K562 (cell line): ENCODE data around the gene TJP3. TPM values are rescaled to one million over a fixed set of nuclear protein-coding genes. Genes with fewer than 3 reads are reported as not detected.

Experiments used
- ATAC-seq: fragments of 200-7000 bp; cut with Tn5 transposase; 3 replicates; pipeline ENCODE4 v1.9.1; 2020; ENCODE audit warnings: moderate library complexity
- BruUV-seq: library from RNA; stranded (reverse); fragments of 400-500 nt; replicated peaks from 2 replicates; lab custom pipeline; 2021; lab: Mats Ljungman, UMichigan
- CTCF ChIA-PET: fragments of 300-600 bp; formaldehyde crosslinking; extraction: SDS; loops from one replicate; lab custom pipeline; 2021; ENCODE audit warnings: low intra/inter-chr PET ratio; lab: Yijun Ruan, JAX
- POLR2A ChIA-PET: fragments of 300-600, 350-650 bp; sonication (Branson Sonifier 250); formaldehyde crosslinking; extraction: SDS; loops from one replicate; lab custom pipeline; 2021; ENCODE audit warnings: antibody characterized with exemption, inconsistent platforms; lab: Yijun Ruan, JAX
- DNase-seq, 4 experiments: peaks; one replicate each; pipeline versions ENCODE4 v3.0.0 to v3.0.0-alpha.2; 2011 to 2018; ENCODE audit warnings: low spot score in 3 of 4, mixed read lengths in 3 of 4; ENCODE audit errors: extremely low read depth in 1 of 4
- FAIRE-seq: peaks from 2 replicates; lab custom pipeline; 2011; peaks lifted over from hg19 to GRCh38; lab: Jason Lieb, UNC
- H2AFZ ChIP-seq: 2 replicates; pipeline ENCODE4 v1.6.0; 2011; ENCODE audit warnings: low read depth, low read length, control low read depth, inconsistent platforms
- H3K27ac ChIP-seq: fragments of 200-600 bp; 3 replicates; pipeline ENCODE4 v1.8.0; 2011; ENCODE audit warnings: low read depth, mild to moderate bottlenecking, control low read depth, inconsistent platforms, low read length, moderate library complexity, mixed read lengths; ENCODE audit errors: extremely low read depth
- H3K27me3 ChIP-seq, 2 experiments: fragments of 300-600 bp in 1 of 2; 2 replicates in 1 of 2; 3 replicates in 1 of 2; pipeline versions ENCODE4 v1.6.0 to v1.8.0; 2011; ENCODE audit warnings: inconsistent platforms in 2 of 2, low read length in 2 of 2, mild to moderate bottlenecking in 1 of 2, mixed read lengths in 1 of 2, moderate library complexity in 1 of 2; ENCODE audit not compliant: control insufficient read depth in 2 of 2, insufficient read depth in 2 of 2
- H3K36me3 ChIP-seq: fragments of 300-600 bp; 3 replicates; pipeline ENCODE4 v1.8.0; 2011; ENCODE audit warnings: mild to moderate bottlenecking, low read length, inconsistent platforms; ENCODE audit not compliant: control insufficient read depth, insufficient read depth
- H3K4me1 ChIP-seq, 2 experiments: fragments of 200-600 bp in 1 of 2; replicated peaks in 1 of 2; 2 replicates in 1 of 2; 3 replicates in 1 of 2; pipeline versions ENCODE4 v1.5.1 to v1.8.0; 2011; ENCODE audit warnings: inconsistent platforms in 2 of 2, low read length in 2 of 2, mild to moderate bottlenecking in 1 of 2, mixed read lengths in 1 of 2, moderate library complexity in 1 of 2; ENCODE audit not compliant: control insufficient read depth in 2 of 2, insufficient read depth in 2 of 2
- H3K4me2 ChIP-seq: 2 replicates; pipeline ENCODE4 v1.6.1; 2011; ENCODE audit warnings: low read length, control low read depth, inconsistent platforms, mixed read lengths; ENCODE audit not compliant: insufficient read depth
- H3K4me3 ChIP-seq: fragments of 200-600 bp; sonication (generic), shearing (Covaris generic); 2 replicates; pipeline ENCODE4 v1.5.1; 2016; ENCODE audit warnings: control low read depth, inconsistent platforms
- H3K79me2 ChIP-seq: fragments of 200-600 bp; 3 replicates; pipeline ENCODE4 v1.8.0; 2011; ENCODE audit warnings: low read length, inconsistent platforms; ENCODE audit not compliant: control insufficient read depth, insufficient read depth
- H3K9ac ChIP-seq, 2 experiments: 2 replicates each; pipeline versions ENCODE4 v1.6.0 to v1.6.1; 2011; ENCODE audit warnings: low read depth in 2 of 2, low read length in 2 of 2, control low read depth in 1 of 2, inconsistent platforms in 1 of 2, mild to moderate bottlenecking in 1 of 2, mixed read lengths in 1 of 2; ENCODE audit not compliant: insufficient read depth in 1 of 2
- H3K9me1 ChIP-seq: one replicate; pipeline ENCODE4 v1.6.0; 2011; ENCODE audit warnings: inconsistent platforms, mild to moderate bottlenecking, low read length, moderate library complexity; ENCODE audit not compliant: control insufficient read depth, insufficient read depth
- H3K9me3 ChIP-seq: replicated peaks from 2 replicates; pipeline ENCODE4 v1.5.1; 2011; ENCODE audit warnings: low read depth, low read length, inconsistent platforms; ENCODE audit not compliant: control insufficient read depth, insufficient read depth
- H4K20me1 ChIP-seq: replicated peaks from 2 replicates; pipeline ENCODE4 v1.6.1; 2011; ENCODE audit warnings: low read length, inconsistent platforms, mixed read lengths; ENCODE audit not compliant: control insufficient read depth, insufficient read depth
- MAX ChIP-seq: sonication (generic); formaldehyde crosslinking; IDR thresholded peaks from 2 replicates; pipeline ENCODE4 v1.9.0; 2022; ENCODE audit warnings: mild to moderate bottlenecking, missing genetic modification reagents
- MEIS2 ChIP-seq: fragments of 450-650 bp; IDR thresholded peaks from 2 replicates; pipeline ENCODE4 v1.6.1; 2014; ENCODE audit warnings: mild to moderate bottlenecking; ENCODE audit not compliant: partially characterized antibody
- NFRKB ChIP-seq: fragments of 450-650 bp; IDR thresholded peaks from 2 replicates; pipeline ENCODE4 v1.6.1; 2016; ENCODE audit warnings: low read depth
- NFYB ChIP-seq: IDR thresholded peaks from 2 replicates; pipeline ENCODE4 v1.6.1; 2011; ENCODE audit warnings: mild to moderate bottlenecking, moderate library complexity; ENCODE audit not compliant: insufficient read length; ENCODE audit errors: extremely low read depth
- PHF20 ChIP-seq: fragments of 450-650 bp; IDR thresholded peaks from 2 replicates; pipeline ENCODE4 v1.6.1; 2018; ENCODE audit not compliant: partially characterized antibody
- PTRF ChIP-seq: fragments of 450-650 bp; IDR thresholded peaks from 2 replicates; pipeline ENCODE4 v1.6.1; 2016; ENCODE audit warnings: mild to moderate bottlenecking, missing genetic modification characterization, missing compliant biosample characterization
- STAG1 ChIP-seq: sonication (generic); formaldehyde crosslinking; IDR thresholded peaks from 2 replicates; pipeline ENCODE4 v1.5.0; 2020; ENCODE audit warnings: missing genetic modification reagents, borderline replicate concordance
- TARDBP ChIP-seq: fragments of 450-650 bp; IDR thresholded peaks from 2 replicates; pipeline ENCODE4 v1.6.1; 2016
- TFE3 ChIP-seq: fragments of 450-650 bp; formaldehyde crosslinking; IDR thresholded peaks from 2 replicates; pipeline ENCODE4 v1.4.0; 2020; ENCODE audit warnings: mild to moderate bottlenecking, mixed read lengths
- ZC3H4 ChIP-seq: sonication (generic); formaldehyde crosslinking; IDR thresholded peaks from 2 replicates; pipeline ENCODE4 v1.9.0; 2021; ENCODE audit warnings: missing genetic modification reagents, borderline replicate concordance
- WGBS: fragments of 100-300 bp; shearing (Covaris generic); methylation state at CpG from one replicate; pipeline ENCODE4 v1.1.6; 2016; ENCODE audit warnings: low coverage, mixed read lengths; ENCODE audit not compliant: insufficient coverage; ENCODE audit errors: missing lambda C conversion rate; 5-methylcytosine and 5-hydroxymethylcytosine counted together
- in situ Hi-C: fragments of 300-500 bp; cut with MboI; formaldehyde crosslinking; loops from 4 replicates; pipeline ENCODE4 v1.15.0; 2018; ENCODE audit warnings: inconsistent platforms, mixed read lengths
- intact Hi-C: fragments of 100-400 bp; cut with micrococcal nuclease; formaldehyde crosslinking; loops from 2 replicates; pipeline ENCODE4 v1.14.2; 2022
- polyA plus RNA-seq, 8 experiments: library from polyadenylated mRNA; depleted of rRNA in 4 of 8; stranded (reverse) in 5 of 8; unstranded in 3 of 8; fragments of >200 nt; fragmentation: Nextera tagmentation in 2 of 8; fragmentation: Illumina TruSeq in 1 of 8; extraction: Ambion mirVana in 2 of 8; extraction: Trizol in 1 of 8; gene quantifications; 2 replicates each; pipeline versions ENCODE4 v1.2.1 to v1.2.3, GENCODE V29; 2011 to 2014; ENCODE audit warnings: inconsistent platforms in 1 of 8, missing spikeins in 1 of 8
- total RNA-seq, 7 experiments: library from RNA; depleted of rRNA in 6 of 7; stranded (reverse); fragments of >200 nt in 6 of 7; fragmentation: Illumina TruSeq in 2 of 7; extraction: Trizol in 2 of 7; gene quantifications; 2 replicates each; pipeline versions ENCODE4 v1.2.1 to v1.2.3, GENCODE V29; 2011 to 2021; ENCODE audit warnings: low replicate concordance in 1 of 7
- TF ChIP-seq, protein P1 (sequence below), 2 experiments: fragments of 450-650 bp; conservative IDR thresholded peaks; 2 replicates each; pipeline ENCODE4 v1.6.1; 2017; ENCODE audit warnings: mild to moderate bottlenecking in 2 of 2, moderate library complexity in 2 of 2

TJP3 gene
- total and polyA plus RNA-seq, 9 of the 15 experiments (the other 6 are each of a cell fraction or from before 2014, with no cell fraction given), result 0.11 to 2.4 (median 0.57) TPM; not detected in 1

DNA sequence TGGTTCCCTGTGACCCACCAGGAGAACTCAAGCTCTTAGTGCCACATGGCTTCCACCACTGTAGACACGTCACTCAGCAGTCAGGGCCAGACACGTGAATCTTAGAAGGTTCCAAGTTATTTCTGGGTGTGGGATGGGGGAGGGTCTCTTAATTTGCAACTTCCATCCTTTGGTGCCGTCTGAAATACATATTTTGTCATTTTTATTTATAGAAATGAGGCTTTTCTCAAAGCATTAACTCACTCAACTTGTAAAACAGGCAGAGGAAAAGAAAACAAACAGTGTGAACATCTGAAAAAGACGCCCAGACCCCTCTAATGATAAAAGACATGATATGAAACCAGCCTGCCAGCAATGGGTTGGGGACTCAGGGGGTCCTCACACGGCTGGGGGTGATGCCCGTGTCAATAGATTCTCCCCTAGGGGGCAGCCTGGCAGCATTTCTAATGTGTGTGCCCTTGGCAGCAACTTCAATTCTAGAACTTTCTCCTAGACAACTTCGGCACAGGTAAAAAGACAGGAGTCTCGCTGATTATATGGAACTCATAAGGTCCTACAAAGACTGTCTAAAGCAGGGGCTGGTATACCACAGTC lies 23.3 kb upstream of the TJP3 start (continued):
- TF ChIP-seq PTRF, result no peak
- no peak for TF ChIP-seq NFYB
- TF ChIP-seq, protein P1, sequence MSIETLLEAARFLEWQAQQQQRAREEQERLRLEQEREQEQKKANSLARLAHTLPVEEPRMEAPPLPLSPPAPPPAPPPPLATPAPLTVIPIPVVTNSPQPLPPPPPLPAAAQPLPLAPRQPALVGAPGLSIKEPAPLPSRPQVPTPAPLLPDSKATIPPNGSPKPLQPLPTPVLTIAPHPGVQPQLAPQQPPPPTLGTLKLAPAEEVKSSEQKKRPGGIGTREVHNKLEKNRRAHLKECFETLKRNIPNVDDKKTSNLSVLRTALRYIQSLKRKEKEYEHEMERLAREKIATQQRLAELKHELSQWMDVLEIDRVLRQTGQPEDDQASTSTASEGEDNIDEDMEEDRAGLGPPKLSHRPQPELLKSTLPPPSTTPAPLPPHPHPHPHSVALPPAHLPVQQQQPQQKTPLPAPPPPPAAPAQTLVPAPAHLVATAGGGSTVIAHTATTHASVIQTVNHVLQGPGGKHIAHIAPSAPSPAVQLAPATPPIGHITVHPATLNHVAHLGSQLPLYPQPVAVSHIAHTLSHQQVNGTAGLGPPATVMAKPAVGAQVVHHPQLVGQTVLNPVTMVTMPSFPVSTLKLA (conservative IDR thresholded peaks at IDR 0.05), result no peak
- peak; percentile 27 for TF ChIP-seq MEIS2

GRCh38 chr19:3687393-3687773 lies 20.8 kb upstream of the TJP3 start:
- H3K79me2 ChIP-seq, result peaks cover 78% of the 10 kb centered on the region
- no peak overlapping the region for H3K4me3 ChIP-seq
- peak overlapping the region in 1 of 2 experiments; percentile 82; a peak in 2 of 4 replicates for H3K9ac ChIP-seq
- H3K36me3 ChIP-seq, result peaks cover 21% of the 10 kb centered on the region; the same call in 1 of the 3 replicates
- H3K9me1 ChIP-seq, result peaks cover 9% of the 10 kb centered on the region
- ChIA-PET CTCF (no interaction called here), POLR2A (interaction anchor here (0.6 to 0.8 kb wide), 2 partner anchors 12 to 16 kb away, joined by 3 to 5 read pairs; partner anchors contain the start of gene PIP5K1C)
- in situ Hi-C loops (no loop called here), intact Hi-C loops (no loop called here)
- no peak overlapping the region for H3K4me2 ChIP-seq
- BruUV-seq, result no TSS peak
- peaks cover 21% of the 10 kb centered on the region for H4K20me1 ChIP-seq
- no peak for DNase-seq
- no peak overlapping the region for H3K27ac ChIP-seq
- ATAC-seq, result no peak
- no peak overlapping the region for H2AFZ ChIP-seq
- H3K9me3 ChIP-seq, result no peaks in the 10 kb centered on the region
- peaks cover 25 to 66% of the 10 kb centered on the region in 2 experiments for H3K4me1 ChIP-seq
- TF ChIP-seq STAG1 (CRISPR knock-in tag), result 0 out of 2 replicates have a peak, but pooled peaks have one; percentile 13
- TF ChIP-seq TARDBP, result no peak
- TF ChIP-seq ZC3H4 (CRISPR knock-in tag), result 0 out of 2 replicates have a peak, but pooled peaks have one; percentile 41
- no peak for TF ChIP-seq TFE3 (CRISPR knock-in tag)
- 0 out of 2 replicates have a peak, but pooled peaks have one; percentile 23 for TF ChIP-seq MAX (CRISPR knock-in tag)
- TF ChIP-seq PHF20, result peak; percentile 78
- peak; percentile 66; the same call in 1 of the 2 replicates for TF ChIP-seq NFRKB
- 90% methylated on average over 9 of the region's 12 CpGs for WGBS
- no peak for FAIRE-seq
- no peaks in the 10 kb centered on the region for H3K27me3 ChIP-seq
